Astrocyte (in vitro differentiated cells and primary cell): Measurements from ENCODE around the gene TOLLIP. TPM values are rescaled to one million over a fixed set of nuclear protein-coding genes. Genes with fewer than 3 reads are reported as not detected.

Source experiments
- DNase-seq: peaks from one replicate; pipeline ENCODE4 v3.0.0-alpha.2; 2010; ENCODE audit warnings: low read depth
- FAIRE-seq: peaks from 2 replicates; lab custom pipeline; 2011; peaks lifted over from hg19 to GRCh38; lab: Jason Lieb, UNC
- H2AFZ ChIP-seq: 2 replicates; pipeline ENCODE4 v1.6.0; 2012; ENCODE audit warnings: low read depth, low read length, inconsistent platforms
- H3K27ac ChIP-seq: 2 replicates; pipeline ENCODE4 v1.5.1; 2011; ENCODE audit warnings: low read depth, low read length, inconsistent platforms
- H3K27me3 ChIP-seq: 2 replicates; pipeline ENCODE4 v1.6.0; 2011; ENCODE audit warnings: low read length, inconsistent platforms; ENCODE audit not compliant: insufficient read depth
- H3K36me3 ChIP-seq: 2 replicates; pipeline ENCODE4 v1.5.1; 2011; ENCODE audit warnings: low read length, inconsistent platforms; ENCODE audit not compliant: insufficient read depth
- H3K4me1 ChIP-seq: 2 replicates; pipeline ENCODE4 v1.5.1; 2011; ENCODE audit warnings: low read length, inconsistent platforms; ENCODE audit not compliant: insufficient read depth
- H3K4me2 ChIP-seq: 2 replicates; pipeline ENCODE4 v1.6.0; 2012; ENCODE audit warnings: low read length, inconsistent platforms
- H3K4me3 ChIP-seq: 2 replicates; pipeline ENCODE4 v1.5.1; 2011; ENCODE audit warnings: low read depth, mild to moderate bottlenecking, low read length, inconsistent platforms; ENCODE audit not compliant: insufficient read depth
- H3K79me2 ChIP-seq: 2 replicates; pipeline ENCODE4 v1.6.0; 2012; ENCODE audit warnings: mild to moderate bottlenecking, low read length, inconsistent platforms; ENCODE audit not compliant: insufficient read depth
- H3K9ac ChIP-seq: 2 replicates; pipeline ENCODE4 v1.6.0; 2012; ENCODE audit warnings: mild to moderate bottlenecking, low read length, inconsistent platforms
- H3K9me3 ChIP-seq: 2 replicates; pipeline ENCODE4 v1.5.1; 2012; ENCODE audit warnings: low read depth, mild to moderate bottlenecking, low read length, inconsistent platforms; ENCODE audit not compliant: insufficient read depth
- H4K20me1 ChIP-seq: 2 replicates; pipeline ENCODE4 v1.6.0; 2012; ENCODE audit warnings: low read length, inconsistent platforms; ENCODE audit not compliant: insufficient read depth
- H3K27ac Mint-ChIP-seq: one replicate; pipeline ENCODE4 v1.8.0; 2021; ENCODE audit warnings: mild to moderate bottlenecking, mixed read lengths; ENCODE audit not compliant: unreplicated experiment
- H3K27me3 Mint-ChIP-seq: one replicate; pipeline ENCODE4 v1.8.0; 2021; ENCODE audit warnings: low read depth, mixed read lengths; ENCODE audit not compliant: unreplicated experiment
- H3K36me3 Mint-ChIP-seq: one replicate; pipeline ENCODE4 v1.8.0; 2021; ENCODE audit warnings: low read depth, mixed read lengths; ENCODE audit not compliant: unreplicated experiment
- H3K4me1 Mint-ChIP-seq: one replicate; pipeline ENCODE4 v1.8.0; 2021; ENCODE audit warnings: low read depth, mixed read lengths; ENCODE audit not compliant: unreplicated experiment
- H3K4me3 Mint-ChIP-seq: one replicate; pipeline ENCODE4 v1.8.0; 2021; ENCODE audit warnings: mild to moderate bottlenecking, moderate library complexity, mixed read lengths; ENCODE audit not compliant: unreplicated experiment
- H3K9me3 Mint-ChIP-seq: one replicate; pipeline ENCODE4 v1.8.0; 2021; ENCODE audit warnings: mild to moderate bottlenecking, mixed read lengths; ENCODE audit not compliant: unreplicated experiment
- EZH2 ChIP-seq: IDR thresholded peaks from 2 replicates; pipeline ENCODE4 v1.6.1; 2012; ENCODE audit warnings: mild to moderate bottlenecking, low read length, inconsistent platforms; ENCODE audit not compliant: insufficient read depth
- total RNA-seq: library from RNA; stranded (reverse); gene quantifications from 2 replicates; pipeline ENCODE4 v1.2.1, GENCODE V29; 2021
- TF ChIP-seq, protein P1 (sequence below): IDR thresholded peaks from 2 replicates; pipeline ENCODE4 v1.5.1; 2011; ENCODE audit warnings: low read depth, mild to moderate bottlenecking, inconsistent platforms, low read length, moderate library complexity; ENCODE audit not compliant: insufficient read depth

Gene TOLLIP
- total RNA-seq, 1 donor from 2014 or later: 46.4 TPM

DNA sequence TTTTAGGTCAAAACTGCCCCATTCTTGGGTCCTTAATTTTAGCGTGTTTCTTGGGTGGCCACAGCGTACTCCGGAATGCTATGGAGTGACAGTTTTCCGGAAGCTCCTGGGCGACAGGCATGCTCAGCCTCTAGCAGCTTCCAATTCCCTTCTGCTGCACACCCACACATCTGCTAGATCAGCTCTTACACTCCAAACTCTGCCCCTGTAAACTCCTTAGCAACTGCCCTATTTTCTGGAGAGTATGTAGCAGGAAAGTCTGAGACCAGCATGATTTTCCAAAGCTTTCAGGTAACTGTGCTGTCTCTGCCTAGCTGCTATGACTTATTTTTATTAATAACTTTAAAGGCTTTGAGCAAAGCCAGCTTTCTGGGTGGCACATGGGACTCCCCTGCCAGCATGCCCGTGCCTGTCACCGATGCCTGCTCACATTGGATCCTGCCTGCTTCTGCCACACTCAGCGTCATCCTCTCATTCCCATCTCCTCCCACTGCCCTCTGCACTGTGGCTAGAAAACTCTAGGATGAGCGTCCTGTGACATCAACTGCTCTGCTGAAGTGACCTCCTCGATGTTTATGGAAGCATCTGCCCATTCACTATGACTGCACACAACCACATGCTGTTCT lies 17.3 kb downstream of the TOLLIP start:
- Histone ChIP-seq H2AFZ (no peak overlapping the region), H3K4me1 (no peaks in the 10 kb centered on the region), H4K20me1 (peaks cover 54% of the 10 kb centered on the region), H3K36me3 (no peaks in the 10 kb centered on the region), H3K27ac (no peak overlapping the region), H3K9me3 (no peaks in the 10 kb centered on the region), H3K4me3 (no peak overlapping the region), H3K79me2 (peaks cover 38% of the 10 kb centered on the region), H3K4me2 (no peak overlapping the region), H3K27me3 (no peaks in the 10 kb centered on the region), H3K9ac (no peak overlapping the region)
- TF ChIP-seq EZH2: no peak
- TF ChIP-seq, protein P1, sequence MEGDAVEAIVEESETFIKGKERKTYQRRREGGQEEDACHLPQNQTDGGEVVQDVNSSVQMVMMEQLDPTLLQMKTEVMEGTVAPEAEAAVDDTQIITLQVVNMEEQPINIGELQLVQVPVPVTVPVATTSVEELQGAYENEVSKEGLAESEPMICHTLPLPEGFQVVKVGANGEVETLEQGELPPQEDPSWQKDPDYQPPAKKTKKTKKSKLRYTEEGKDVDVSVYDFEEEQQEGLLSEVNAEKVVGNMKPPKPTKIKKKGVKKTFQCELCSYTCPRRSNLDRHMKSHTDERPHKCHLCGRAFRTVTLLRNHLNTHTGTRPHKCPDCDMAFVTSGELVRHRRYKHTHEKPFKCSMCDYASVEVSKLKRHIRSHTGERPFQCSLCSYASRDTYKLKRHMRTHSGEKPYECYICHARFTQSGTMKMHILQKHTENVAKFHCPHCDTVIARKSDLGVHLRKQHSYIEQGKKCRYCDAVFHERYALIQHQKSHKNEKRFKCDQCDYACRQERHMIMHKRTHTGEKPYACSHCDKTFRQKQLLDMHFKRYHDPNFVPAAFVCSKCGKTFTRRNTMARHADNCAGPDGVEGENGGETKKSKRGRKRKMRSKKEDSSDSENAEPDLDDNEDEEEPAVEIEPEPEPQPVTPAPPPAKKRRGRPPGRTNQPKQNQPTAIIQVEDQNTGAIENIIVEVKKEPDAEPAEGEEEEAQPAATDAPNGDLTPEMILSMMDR: no peak
- FAIRE-seq: no peak
- H3K27me3 Mint-ChIP-seq: no peaks in the 10 kb centered on the region
- peak overlapping the region; percentile 59 for H3K27ac Mint-ChIP-seq
- no peak for DNase-seq
- peak overlapping the region; percentile 13 for H3K4me3 Mint-ChIP-seq
- peaks cover 3% of the 10 kb centered on the region for H3K4me1 Mint-ChIP-seq
- no peaks in the 10 kb centered on the region for H3K9me3 Mint-ChIP-seq
- peaks cover 16% of the 10 kb centered on the region for H3K36me3 Mint-ChIP-seq

- no peak overlapping the region for H3K27ac Mint-ChIP-seq
Observed at GRCh38 chr11:1291295-1292017, 18.0 kb downstream of the TOLLIP start.

More at GRCh38 chr11:1291295-1292017, 18.0 kb downstream of the TOLLIP start:
- H3K79me2 ChIP-seq: peaks cover 35% of the 10 kb centered on the region
- H3K27ac ChIP-seq: no peak overlapping the region
- H3K4me1 ChIP-seq: no peaks in the 10 kb centered on the region
- H4K20me1 ChIP-seq: peaks cover 52% of the 10 kb centered on the region
- H3K27me3 Mint-ChIP-seq: no peaks in the 10 kb centered on the region
- FAIRE-seq (no peak), DNase-seq (no peak)
- TF ChIP-seq, protein P1: no peak
- no peak for TF ChIP-seq EZH2
- no peak overlapping the region for H3K4me3 Mint-ChIP-seq
- no peak overlapping the region for H3K4me2 ChIP-seq
- H3K27me3 ChIP-seq: no peaks in the 10 kb centered on the region
- H3K4me1 Mint-ChIP-seq: peaks cover 3% of the 10 kb centered on the region
- H3K9ac ChIP-seq: no peak overlapping the region
- no peaks in the 10 kb centered on the region for H3K9me3 ChIP-seq
- H3K36me3 ChIP-seq: peaks cover 3% of the 10 kb centered on the region
- H2AFZ ChIP-seq: no peak overlapping the region
- H3K36me3 Mint-ChIP-seq: peaks cover 18% of the 10 kb centered on the region
- no peak overlapping the region for H3K4me3 ChIP-seq
- no peaks in the 10 kb centered on the region for H3K9me3 Mint-ChIP-seq
